GM18502 (cell line): ENCODE results near the gene EXOC7.

Experiments used
- ATAC-seq: cut with Tn5 transposase; IDR thresholded peaks from one replicate; pipeline ENCODE4 v1.9.1; 2021; ENCODE audit warnings: mild to moderate bottlenecking; ENCODE audit not compliant: unreplicated experiment, poor library complexity

The EXOC7 gene

GRCh38 chr17:76138896-76139752, 35.5 kb upstream of the EXOC7 start:
- ATAC-seq: no peak

DNA sequence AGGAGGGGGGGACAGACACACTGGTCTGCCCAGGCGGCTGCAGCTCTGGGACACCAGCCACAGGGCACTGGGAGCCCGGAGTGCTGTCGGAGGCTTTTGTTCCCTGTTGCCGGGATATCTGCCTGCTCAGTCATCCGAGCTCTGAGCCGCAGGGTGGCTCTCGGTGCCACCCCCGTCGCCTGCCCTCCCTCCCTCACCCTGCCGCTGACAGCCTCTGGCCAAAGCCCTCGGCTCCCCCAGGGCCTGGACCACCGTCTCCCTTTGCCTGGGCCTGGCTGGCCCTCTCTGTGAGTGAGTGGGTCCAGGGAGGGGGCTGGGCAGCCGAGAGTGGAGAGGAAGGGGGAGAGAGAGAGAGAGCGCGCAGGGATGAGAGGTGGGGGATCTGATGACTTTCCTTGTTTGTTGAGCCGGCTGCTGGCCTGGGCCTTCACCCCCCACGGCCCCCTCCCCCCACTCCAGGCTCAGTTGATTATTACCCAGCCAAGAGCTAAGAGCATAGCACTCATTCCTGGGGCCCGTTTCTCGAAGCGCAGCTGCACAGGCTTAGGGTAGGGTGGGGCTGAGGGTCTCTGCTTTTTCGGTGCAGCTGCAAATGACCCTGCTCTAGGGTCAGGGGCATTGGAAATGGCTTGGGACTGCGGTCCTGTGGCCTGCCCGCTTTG, 34.8 kb upstream of the EXOC7 start:
- no peak for ATAC-seq

GRCh38 chr17:76137351-76138233, 34.0 kb upstream of the EXOC7 start:
- no peak for ATAC-seq

GRCh38 chr17:76137001-76137350, 33.4 kb upstream of the EXOC7 start:
- ATAC-seq: no peak

- ATAC-seq: no peak
Measured at GRCh38 chr17:76136276-76137000, 32.9 kb upstream of the EXOC7 start.

GRCh38 chr17:76135810-76136188, 32.2 kb upstream of the EXOC7 start:
- no peak for ATAC-seq

DNA sequence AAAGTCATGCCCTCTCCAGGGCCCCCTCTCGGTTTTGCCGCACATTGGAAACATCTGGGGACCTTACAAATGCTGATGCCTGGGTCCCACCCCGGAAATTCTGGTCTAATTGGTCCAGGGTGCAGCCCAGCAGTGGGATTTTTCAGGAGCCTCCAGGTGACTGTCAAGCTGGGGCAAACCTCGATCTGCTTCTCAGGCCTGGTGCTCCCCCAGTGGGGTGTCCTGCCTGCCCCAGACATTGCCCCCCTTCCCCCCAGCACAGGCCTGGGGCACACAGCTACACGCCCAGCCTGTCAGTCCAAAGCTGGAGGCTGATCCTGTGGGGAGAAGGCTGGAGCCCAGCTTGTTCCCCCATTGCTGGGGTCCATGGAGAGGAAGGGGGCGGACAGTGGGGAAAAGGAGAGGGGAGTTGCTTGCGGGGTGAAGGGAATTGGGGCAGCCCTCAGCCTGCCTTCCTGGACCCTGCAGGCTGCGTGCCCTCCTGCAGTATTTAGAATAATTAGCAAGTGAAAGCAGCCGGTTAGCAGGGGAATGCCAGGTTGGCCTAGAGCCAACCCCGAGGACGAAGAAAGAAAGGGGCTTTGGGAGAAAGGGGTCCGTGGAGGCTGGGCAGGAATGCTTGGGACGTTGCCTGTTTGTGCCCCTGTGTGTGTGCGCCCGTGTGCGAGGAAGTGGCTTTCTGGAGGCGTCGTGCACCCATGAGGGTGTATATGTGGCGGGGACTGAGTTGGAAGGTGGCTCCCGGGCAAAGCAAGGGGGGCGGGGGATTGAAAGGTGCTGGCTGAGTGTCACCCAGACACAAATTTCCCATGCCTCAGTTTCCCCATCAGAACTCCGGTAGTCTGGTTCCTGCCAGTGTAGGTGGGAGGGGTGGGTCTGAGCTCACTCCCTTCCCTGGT, 31.6 kb upstream of the EXOC7 start:
- no peak for ATAC-seq

DNA sequence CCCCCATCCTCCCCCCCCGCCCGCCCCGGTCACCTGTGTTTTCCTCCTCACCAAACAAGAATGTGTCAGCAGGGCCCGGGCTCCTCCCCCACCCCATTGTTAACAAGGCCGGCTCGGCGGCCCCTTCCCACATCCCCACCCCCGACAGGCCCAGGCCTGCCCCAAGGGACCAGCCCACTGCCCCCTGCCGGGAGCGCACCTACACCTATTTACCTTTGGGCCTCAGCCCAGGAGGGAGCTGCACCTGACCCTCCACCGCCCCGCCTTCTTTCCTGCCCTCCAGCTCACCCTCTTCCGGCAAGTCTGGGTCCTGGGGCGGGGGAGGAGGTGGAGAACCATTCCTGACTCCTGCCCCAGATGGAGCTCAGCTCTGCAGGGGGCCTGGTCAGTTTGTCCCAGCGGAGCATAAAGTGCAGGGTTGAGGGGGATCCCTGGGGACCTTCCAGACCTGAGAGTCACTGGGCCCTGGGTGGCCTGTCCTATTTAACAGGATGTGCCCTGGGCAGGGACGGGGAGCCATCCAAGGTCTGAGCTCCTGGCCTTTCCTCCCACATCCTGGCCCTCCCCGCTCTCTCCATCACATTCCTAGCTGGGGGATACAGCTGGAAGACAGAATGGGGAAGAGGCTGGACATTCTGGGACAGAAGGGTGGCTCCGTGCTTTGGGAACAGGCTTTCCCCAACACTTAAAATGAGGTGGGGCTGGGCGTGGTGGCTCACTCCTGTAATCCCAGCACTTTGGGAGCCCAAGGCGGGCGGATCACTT, 29.2 kb upstream of the EXOC7 start:
- no peak for ATAC-seq

DNA sequence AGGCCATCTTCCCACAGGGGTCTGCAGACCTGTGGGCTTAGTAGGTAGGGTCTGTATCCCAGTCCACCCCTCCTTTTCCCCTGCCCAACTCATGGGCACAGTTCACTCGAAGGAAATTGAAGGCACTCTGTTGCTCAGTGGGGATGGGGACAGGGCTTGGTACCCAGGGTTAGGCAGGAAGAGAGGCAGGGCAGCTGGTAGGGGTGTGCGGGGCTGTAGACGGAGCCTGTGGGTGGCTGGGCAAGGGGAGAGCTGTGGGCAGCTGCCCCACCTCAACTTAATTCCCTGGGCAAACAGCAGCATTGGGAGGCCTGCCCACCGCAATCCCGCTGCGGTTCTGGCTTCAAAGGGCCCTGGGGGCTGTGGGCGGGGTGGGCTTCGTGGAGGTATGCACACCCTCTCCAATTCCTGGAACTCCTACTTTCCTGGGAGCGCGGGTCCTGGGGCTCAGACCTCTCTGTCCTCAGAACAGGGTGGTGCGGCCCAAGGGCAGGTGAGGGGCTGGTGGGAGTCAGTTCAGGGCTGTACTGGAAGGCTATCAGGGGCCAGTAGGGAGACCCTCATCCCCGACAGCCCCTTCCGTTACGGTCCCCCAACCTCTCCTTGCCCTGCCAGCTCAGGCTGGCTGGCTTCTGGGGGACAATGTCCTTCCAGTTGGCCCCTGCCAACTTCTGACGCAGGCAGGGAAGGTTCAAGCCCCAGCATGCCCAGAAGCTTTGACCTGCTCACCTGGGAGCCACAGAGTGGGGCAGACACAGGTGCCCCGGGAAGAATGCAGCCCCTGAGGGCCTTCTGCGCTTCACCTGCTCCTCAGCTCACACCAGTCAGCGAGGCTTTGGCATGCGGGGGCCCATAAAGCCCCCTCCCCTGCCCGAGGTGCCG, 28.3 kb upstream of the EXOC7 start:
- ATAC-seq: no peak

- no peak for ATAC-seq
Measured at GRCh38 chr17:76131051-76131691, 27.6 kb upstream of the EXOC7 start.

- no peak for ATAC-seq
Measured at GRCh38 chr17:76130473-76130872, 26.9 kb upstream of the EXOC7 start.

DNA sequence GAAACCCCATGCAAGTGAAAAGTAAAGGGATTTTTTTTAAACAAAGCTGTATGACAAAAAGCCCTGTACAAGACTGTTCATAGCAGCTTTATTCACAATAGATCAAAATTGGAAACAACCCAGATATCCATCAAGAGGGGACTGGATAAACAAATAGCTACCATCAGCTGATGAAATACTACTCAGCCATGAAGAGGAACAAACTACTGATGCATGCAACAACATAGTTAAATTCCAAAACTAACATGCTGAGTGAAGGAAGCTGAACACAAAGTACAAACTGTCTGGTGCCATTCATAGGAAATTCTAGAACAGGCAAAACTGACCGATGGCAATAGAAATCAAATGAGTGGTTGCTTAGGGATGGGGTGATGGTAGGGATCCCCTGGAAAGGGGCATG, 22.3 kb upstream of the EXOC7 start:
- no peak for ATAC-seq

DNA sequence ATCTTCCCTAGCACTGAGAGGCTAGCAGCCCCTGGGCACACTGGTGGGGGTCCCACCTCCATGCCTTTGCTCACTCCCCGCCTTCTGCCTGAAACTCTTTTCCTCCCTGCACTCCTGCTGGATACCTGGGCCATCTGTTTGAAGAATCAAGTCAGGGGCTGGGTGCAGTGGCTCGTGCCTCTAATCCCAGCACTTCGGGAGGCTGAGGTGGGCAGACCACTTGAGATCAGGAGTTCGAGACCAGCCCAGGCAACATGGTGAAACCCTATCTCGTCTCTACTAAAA, 21.7 kb upstream of the EXOC7 start:
- no peak for ATAC-seq

GRCh38 chr17:76124582-76125390, 21.2 kb upstream of the EXOC7 start:
- no peak for ATAC-seq

DNA sequence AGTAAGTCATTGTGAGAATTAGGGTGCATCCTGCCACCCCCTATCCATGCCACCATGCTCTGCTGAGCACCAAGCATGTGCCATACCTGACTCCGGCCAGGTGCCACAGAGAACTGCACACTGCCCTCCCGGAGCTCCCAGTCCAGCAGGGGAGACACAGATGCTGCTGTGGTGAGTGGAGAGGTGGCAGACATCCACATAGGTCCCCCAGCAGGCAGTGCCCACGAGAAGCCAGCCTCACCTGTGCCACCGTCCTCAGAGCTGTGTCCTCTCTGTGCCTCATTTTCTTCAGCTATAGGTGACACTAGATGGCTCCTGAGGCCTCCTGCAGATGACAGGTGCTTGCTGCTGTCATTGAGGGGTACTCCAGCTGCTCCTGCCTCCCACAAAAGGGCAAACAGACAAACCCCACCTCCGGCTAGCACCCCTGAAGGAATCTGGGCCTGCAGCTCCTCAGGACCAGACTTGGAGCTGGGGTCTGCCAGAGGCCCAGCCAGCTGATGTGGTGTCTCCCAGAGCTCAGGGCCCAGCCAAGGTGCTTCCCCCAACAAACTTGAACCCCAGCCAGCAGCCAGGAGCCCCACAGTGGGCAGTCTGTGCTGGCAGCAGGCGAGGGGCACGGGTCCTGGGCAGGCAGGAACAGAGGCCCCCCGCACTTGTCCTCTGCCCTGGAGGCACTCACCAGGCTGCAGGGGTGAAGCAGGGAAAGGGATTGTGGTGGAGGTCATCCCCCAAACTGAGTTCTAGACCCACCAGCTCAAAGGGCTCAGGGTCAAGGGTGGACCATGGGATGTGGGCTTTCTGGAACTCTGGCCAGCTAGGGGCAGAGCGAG, 20.4 kb upstream of the EXOC7 start:
- no peak for ATAC-seq

- no peak for ATAC-seq
Measured at GRCh38 chr17:76123191-76123499, 19.6 kb upstream of the EXOC7 start.
